ENCODE data around the gene XYLT1. TPM values are rescaled to one million over a fixed set of nuclear protein-coding genes. Genes with fewer than 3 reads are reported as not detected.

The XYLT1 gene
- total RNA-seq, result 1.6 and 2.2 TPM in 2 replicates

- peaks cover 39% of the 10 kb centered on the region for H3K27me3 ChIP-seq (ENCODE audit: control insufficient read depth, insufficient read depth, low read length)
- peak; percentile 14 for DNase-seq (ENCODE audit: low read depth)
- H3K36me3 ChIP-seq (ENCODE audit: control insufficient read depth, insufficient read depth, low read length), result no peaks in the 10 kb centered on the region
- TF ChIP-seq CTCF (IDR thresholded peaks at IDR 0.05; ENCODE audit: insufficient read depth, low read length, poor library complexity, severe bottlenecking), result no peak
- peak within 1 kb of the TSS; percentile 35 for H3K4me3 ChIP-seq (ENCODE audit: low read depth, low read length)
Observed at GRCh38 chr16:17470908-17471718, at the start of gene XYLT1. Gene XYLT1, minus strand, starts transcription at chr16:17470960. Its CDS starts 164 bp downstream, at chr16:17470796.

- H3K4me3 ChIP-seq (ENCODE audit: low read depth, low read length), result no peak overlapping the region
Observed at GRCh38 chr16:17520111-17520510, 49.4 kb upstream of the XYLT1 start.

GRCh38 chr16:17519101-17519955, 48.6 kb upstream of the XYLT1 start:
- no peak for DNase-seq (ENCODE audit: low read depth)
- Histone ChIP-seq H3K36me3 (ENCODE audit: control insufficient read depth, insufficient read depth, low read length) (no peaks in the 10 kb centered on the region), H3K27me3 (ENCODE audit: control insufficient read depth, insufficient read depth, low read length) (no peaks in the 10 kb centered on the region), H3K4me3 (ENCODE audit: low read depth, low read length) (no peak overlapping the region)
- no peak for TF ChIP-seq CTCF (IDR thresholded peaks at IDR 0.05; ENCODE audit: insufficient read depth, low read length, poor library complexity, severe bottlenecking)

More at GRCh38 chr16:17520111-17520510, 49.4 kb upstream of the XYLT1 start:
- TF ChIP-seq CTCF (IDR thresholded peaks at IDR 0.05; ENCODE audit: insufficient read depth, low read length, poor library complexity, severe bottlenecking), result no peak
- no peaks in the 10 kb centered on the region for H3K36me3 ChIP-seq (ENCODE audit: control insufficient read depth, insufficient read depth, low read length)
- no peak for DNase-seq (ENCODE audit: low read depth)
- H3K27me3 ChIP-seq (ENCODE audit: control insufficient read depth, insufficient read depth, low read length), result no peaks in the 10 kb centered on the region

GRCh38 chr16:17518441-17518840, 47.7 kb upstream of the XYLT1 start:
- H3K4me3 ChIP-seq (ENCODE audit: low read depth, low read length), result no peak overlapping the region
- H3K27me3 ChIP-seq (ENCODE audit: control insufficient read depth, insufficient read depth, low read length), result no peaks in the 10 kb centered on the region
- no peaks in the 10 kb centered on the region for H3K36me3 ChIP-seq (ENCODE audit: control insufficient read depth, insufficient read depth, low read length)
- TF ChIP-seq CTCF (IDR thresholded peaks at IDR 0.05; ENCODE audit: insufficient read depth, low read length, poor library complexity, severe bottlenecking), result no peak
- no peak for DNase-seq (ENCODE audit: low read depth)

GRCh38 chr16:17515421-17516210, 44.9 kb upstream of the XYLT1 start:
- no peak for TF ChIP-seq CTCF (IDR thresholded peaks at IDR 0.05; ENCODE audit: insufficient read depth, low read length, poor library complexity, severe bottlenecking)
- DNase-seq (ENCODE audit: low read depth), result peak; percentile 9
- Histone ChIP-seq H3K27me3 (ENCODE audit: control insufficient read depth, insufficient read depth, low read length) (no peaks in the 10 kb centered on the region), H3K4me3 (ENCODE audit: low read depth, low read length) (no peak overlapping the region), H3K36me3 (ENCODE audit: control insufficient read depth, insufficient read depth, low read length) (no peaks in the 10 kb centered on the region)
